Measurements from ENCODE around the gene CALML3.

DNA sequence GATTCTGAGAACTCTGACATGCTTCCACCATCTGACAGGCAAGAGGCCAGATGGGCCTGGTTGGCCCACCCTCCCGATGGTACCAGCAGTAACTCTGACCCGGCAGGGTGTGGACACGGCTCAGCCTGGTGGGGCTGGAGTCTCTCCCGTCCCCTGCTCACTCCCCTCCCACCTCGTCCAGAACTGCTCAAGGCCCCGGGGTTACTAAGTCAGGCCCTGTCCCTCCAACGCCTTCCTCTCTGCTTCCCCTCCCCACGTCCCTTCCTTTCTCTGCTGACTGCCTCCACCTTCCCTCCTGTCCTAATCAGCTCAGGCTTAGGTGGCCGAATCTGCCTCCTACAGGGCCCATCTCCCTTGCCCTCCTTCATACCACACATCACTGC is 37.9 kb upstream of the CALML3 start:
- TF ChIP-seq, protein P1, sequence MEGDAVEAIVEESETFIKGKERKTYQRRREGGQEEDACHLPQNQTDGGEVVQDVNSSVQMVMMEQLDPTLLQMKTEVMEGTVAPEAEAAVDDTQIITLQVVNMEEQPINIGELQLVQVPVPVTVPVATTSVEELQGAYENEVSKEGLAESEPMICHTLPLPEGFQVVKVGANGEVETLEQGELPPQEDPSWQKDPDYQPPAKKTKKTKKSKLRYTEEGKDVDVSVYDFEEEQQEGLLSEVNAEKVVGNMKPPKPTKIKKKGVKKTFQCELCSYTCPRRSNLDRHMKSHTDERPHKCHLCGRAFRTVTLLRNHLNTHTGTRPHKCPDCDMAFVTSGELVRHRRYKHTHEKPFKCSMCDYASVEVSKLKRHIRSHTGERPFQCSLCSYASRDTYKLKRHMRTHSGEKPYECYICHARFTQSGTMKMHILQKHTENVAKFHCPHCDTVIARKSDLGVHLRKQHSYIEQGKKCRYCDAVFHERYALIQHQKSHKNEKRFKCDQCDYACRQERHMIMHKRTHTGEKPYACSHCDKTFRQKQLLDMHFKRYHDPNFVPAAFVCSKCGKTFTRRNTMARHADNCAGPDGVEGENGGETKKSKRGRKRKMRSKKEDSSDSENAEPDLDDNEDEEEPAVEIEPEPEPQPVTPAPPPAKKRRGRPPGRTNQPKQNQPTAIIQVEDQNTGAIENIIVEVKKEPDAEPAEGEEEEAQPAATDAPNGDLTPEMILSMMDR (conservative IDR thresholded peaks at IDR 0.05; ENCODE audit: low read depth, low read length), result no peak
- TF ChIP-seq EZH2 (IDR thresholded peaks at IDR 0.05; ENCODE audit: low read length, unreplicated experiment), result no peak
- no peak for TF ChIP-seq EZH2phosphoT487 (IDR thresholded peaks at IDR 0.05; ENCODE audit: borderline replicate concordance, low read length)

Measured in PC-3 (cell line).